GM12878 (cell line): ENCODE data around the gene KIFC3. TPM values are rescaled to one million over a fixed set of nuclear protein-coding genes. Genes with fewer than 3 reads are reported as not detected.

ENCODE experiments used
- ATAC-seq: fragments of 200-7000 bp; cut with Tn5 transposase; 3 replicates; pipeline ENCODE4 v1.9.1; 2020; ENCODE audit warnings: mild to moderate bottlenecking, moderate library complexity
- BruUV-seq: library from RNA; stranded (reverse); fragments of 400-500 nt; replicated peaks from 2 replicates; lab custom pipeline; 2021; lab: Mats Ljungman, UMichigan
- CTCF ChIA-PET: fragments of 300-600 bp; sonication (Branson Sonifier 250); formaldehyde crosslinking; extraction: SDS; loops from one replicate; lab custom pipeline; 2021; ENCODE audit warnings: inconsistent platforms; lab: Yijun Ruan, JAX
- POLR2A ChIA-PET: fragments of 350-600 bp; formaldehyde crosslinking; extraction: SDS; loops from one replicate; lab custom pipeline; 2021; ENCODE audit warnings: inconsistent platforms; lab: Charles Lee
- RAD21 ChIA-PET: fragments of 300-600 bp; sonication (Branson Sonifier 250); formaldehyde crosslinking; loops from one replicate; lab custom pipeline; 2023; ENCODE audit warnings: antibody characterized with exemption; ENCODE audit not compliant: unreplicated experiment; lab: Charles Lee
- SMC1A ChIA-PET: fragments of 300-600 bp; sonication (Branson Sonifier 250); formaldehyde crosslinking; loops from one replicate; lab custom pipeline; 2023; ENCODE audit not compliant: unreplicated experiment, uncharacterized antibody; lab: Charles Lee
- DNase-seq: peaks from one replicate; pipeline ENCODE4 v3.0.0-alpha.2; 2011; ENCODE audit warnings: low read depth, low spot score
- FAIRE-seq: peaks from 3 replicates; lab custom pipeline; 2011; peaks lifted over from hg19 to GRCh38; lab: Jason Lieb, UNC
- H2AFZ ChIP-seq: 2 replicates; pipeline ENCODE4 v1.6.0; 2011; ENCODE audit warnings: low read depth, low read length, control low read depth; ENCODE audit not compliant: control insufficient read depth
- H3K27ac ChIP-seq: 2 replicates; pipeline ENCODE4 v1.5.1; 2011; ENCODE audit warnings: control low read depth; ENCODE audit not compliant: control insufficient read depth, insufficient read depth
- H3K27me3 ChIP-seq, 2 experiments: replicated peaks in 1 of 2; 2 replicates each; pipeline versions ENCODE4 v1.6.0 to v1.6.1; 2011; ENCODE audit warnings: low read length in 1 of 2; ENCODE audit not compliant: control insufficient read depth in 2 of 2, insufficient read depth in 2 of 2
- H3K36me3 ChIP-seq, 2 experiments: 2 replicates each; pipeline ENCODE4 v1.5.1; 2011; ENCODE audit warnings: low read length in 1 of 2; ENCODE audit not compliant: control insufficient read depth in 2 of 2, insufficient read depth in 2 of 2
- H3K4me1 ChIP-seq: 2 replicates; pipeline ENCODE4 v1.6.1; 2011; ENCODE audit warnings: mild to moderate bottlenecking, low read length, moderate library complexity, mixed read lengths; ENCODE audit not compliant: control insufficient read depth, insufficient read depth
- H3K4me2 ChIP-seq: 2 replicates; pipeline ENCODE4 v1.6.0; 2011; ENCODE audit warnings: control low read depth; ENCODE audit not compliant: control insufficient read depth, insufficient read depth
- H3K4me3 ChIP-seq: fragments of 200-600 bp; sonication (generic); 2 replicates; pipeline ENCODE4 v1.5.1; 2016
- H3K79me2 ChIP-seq: 2 replicates; pipeline ENCODE4 v1.6.0; 2011; ENCODE audit warnings: low read length; ENCODE audit not compliant: control insufficient read depth, insufficient read depth
- H3K9ac ChIP-seq: 2 replicates; pipeline ENCODE4 v1.8.0; 2011; ENCODE audit warnings: low read length, control low read depth, mixed read lengths; ENCODE audit not compliant: control insufficient read depth, insufficient read depth
- H3K9me3 ChIP-seq: replicated peaks from 3 replicates; pipeline ENCODE4 v1.5.1; 2011; ENCODE audit warnings: mild to moderate bottlenecking, low read length; ENCODE audit not compliant: control insufficient read depth, insufficient read depth
- H4K20me1 ChIP-seq: 2 replicates; pipeline ENCODE4 v1.6.0; 2011; ENCODE audit not compliant: control insufficient read depth, insufficient read depth
- ATF3 ChIP-seq: IDR thresholded peaks from 2 replicates; pipeline ENCODE4 v1.6.1; 2011; ENCODE audit warnings: low read depth, mild to moderate bottlenecking, low read length, moderate library complexity, borderline replicate concordance; ENCODE audit errors: extremely low read depth
- BCL11A ChIP-seq: IDR thresholded peaks from 2 replicates; pipeline ENCODE4 v1.6.1; 2011; ENCODE audit warnings: low read depth, low read length
- CBX3 ChIP-seq: fragments of 200-600 bp; sonication (generic); IDR thresholded peaks from 2 replicates; pipeline ENCODE4 v1.6.1; 2016; ENCODE audit warnings: low read depth, borderline replicate concordance
- FOS ChIP-seq: IDR thresholded peaks from 3 replicates; pipeline ENCODE4 v1.6.1; 2011; ENCODE audit warnings: borderline replicate concordance; ENCODE audit not compliant: insufficient read length; ENCODE audit errors: extremely low read depth
- GATAD2B ChIP-seq: fragments of 450-650 bp; conservative IDR thresholded peaks from 2 replicates; pipeline ENCODE4 v1.6.1; 2017; ENCODE audit warnings: low read depth, mild to moderate bottlenecking, moderate library complexity
- HDGF ChIP-seq: fragments of 450-650 bp; IDR thresholded peaks from 2 replicates; pipeline ENCODE4 v1.6.1; 2016; ENCODE audit warnings: antibody characterized with exemption
- IRF5 ChIP-seq: fragments of 450-650 bp; IDR thresholded peaks from 2 replicates; pipeline ENCODE4 v1.6.1; 2017; ENCODE audit warnings: borderline replicate concordance
- KLF5 ChIP-seq: fragments of 450-650 bp; IDR thresholded peaks from 2 replicates; pipeline ENCODE4 v1.6.1; 2014; ENCODE audit warnings: mild to moderate bottlenecking; ENCODE audit not compliant: partially characterized antibody
- MAX ChIP-seq: IDR thresholded peaks from 2 replicates; pipeline ENCODE4 v1.6.1; 2012; ENCODE audit warnings: low read depth, low read length, improper control_type of control experiment
- NR2F1 ChIP-seq: fragments of 450-650 bp; conservative IDR thresholded peaks from 2 replicates; pipeline ENCODE4 v1.6.1; 2017; ENCODE audit warnings: mild to moderate bottlenecking
- PML ChIP-seq: IDR thresholded peaks from 2 replicates; pipeline ENCODE4 v1.6.1; 2012; ENCODE audit warnings: low read length, inconsistent platforms
- RAD51 ChIP-seq: fragments of 450-650 bp; IDR thresholded peaks from 2 replicates; pipeline ENCODE4 v1.6.1; 2016; ENCODE audit warnings: moderate library complexity, mild to moderate bottlenecking, inconsistent platforms
- REST ChIP-seq: IDR thresholded peaks from 2 replicates; pipeline ENCODE4 v1.6.1; 2012; ENCODE audit warnings: mild to moderate bottlenecking, low read depth, low read length
- SREBF2 ChIP-seq: IDR thresholded peaks from 2 replicates; pipeline ENCODE4 v1.6.1; 2012; ENCODE audit warnings: mild to moderate bottlenecking, low read length
- TCF7 ChIP-seq: IDR thresholded peaks from 2 replicates; pipeline ENCODE4 v1.6.1; 2014; ENCODE audit warnings: antibody characterized with exemption, borderline replicate concordance
- USF2 ChIP-seq: IDR thresholded peaks from 2 replicates; pipeline ENCODE4 v1.6.1; 2011; ENCODE audit warnings: low read depth, low read length, improper control_type of control experiment, borderline replicate concordance
- ZNF207 ChIP-seq: fragments of 450-650 bp; IDR thresholded peaks from 2 replicates; pipeline ENCODE4 v1.6.1; 2014; ENCODE audit warnings: antibody characterized with exemption, mild to moderate bottlenecking, borderline replicate concordance
- ZNF622 ChIP-seq: fragments of 450-650 bp; IDR thresholded peaks from 2 replicates; pipeline ENCODE4 v1.6.1; 2017; ENCODE audit warnings: mild to moderate bottlenecking, inconsistent platforms
- WGBS: methylation state at CpG from one replicate; pipeline ENCODE4 v1.1.6; 2016; ENCODE audit warnings: low lambda C conversion rate; ENCODE audit not compliant: insufficient replicate concordance, insufficient coverage; ENCODE audit errors: missing lambda C conversion rate; 5-methylcytosine and 5-hydroxymethylcytosine counted together
- in situ Hi-C: fragments of 300-500 bp; cut with MboI; formaldehyde crosslinking; loops from 9 replicates; pipeline ENCODE4 v1.14.3; 2018; ENCODE audit warnings: mixed read lengths
- intact Hi-C: fragments of 100-400 bp; cut with micrococcal nuclease; formaldehyde crosslinking; loops from one replicate; pipeline ENCODE4 v1.14.2; 2022; ENCODE audit not compliant: unreplicated experiment
- polyA plus RNA-seq, 11 experiments: library from polyadenylated mRNA; depleted of rRNA in 4 of 11; unstranded in 6 of 11; stranded (reverse) in 5 of 11; fragments of >200 nt; fragmentation: Nextera tagmentation in 4 of 11; fragmentation: Illumina TruSeq in 1 of 11; extraction: Ambion mirVana in 4 of 11; extraction: Trizol in 1 of 11; gene quantifications; 1 replicate in 1 of 11; 2 replicates in 10 of 11; pipeline versions ENCODE4 v1.2.1 to v1.2.3, GENCODE V29; 2011 to 2016; ENCODE audit warnings: inconsistent platforms in 2 of 11, missing spikeins in 2 of 11, low read depth in 1 of 11
- total RNA-seq, 4 experiments: library from RNA; depleted of rRNA in 3 of 4; stranded (reverse); fragments of >200 nt in 3 of 4; fragmentation: Illumina TruSeq in 1 of 4; extraction: Trizol in 1 of 4; gene quantifications; 2 replicates each; pipeline versions ENCODE4 v1.2.1 to v1.2.3, GENCODE V29; 2013 to 2021

Gene KIFC3
- total and polyA plus RNA-seq, 10 of the 15 experiments (the other 5 are each of a cell fraction or from before 2014, with no cell fraction given): 0.22 to 1.3 (median 0.26) TPM; not detected in 3

GRCh38 chr16:57814896-57815295 is 12.6 kb upstream of the KIFC3 start:
- in situ Hi-C loops (no loop called here), intact Hi-C loops (no loop called here)
- FAIRE-seq: no peak
- ChIA-PET SMC1A (no interaction called here), RAD21 (no interaction called here), CTCF (no interaction called here), POLR2A (no interaction called here)
- Histone ChIP-seq H3K4me3 (no peak overlapping the region), H3K9me3 (no peaks in the 10 kb centered on the region), H2AFZ (no peak overlapping the region), H3K4me1 (peaks cover 23% of the 10 kb centered on the region), H3K79me2 (no peaks in the 10 kb centered on the region), H3K36me3 (no peaks in the 10 kb centered on the region), H3K4me2 (no peak overlapping the region), H3K27me3 (no peaks in the 10 kb centered on the region), H3K27ac (no peak overlapping the region), H3K9ac (no peak overlapping the region), H4K20me1 (no peaks in the 10 kb centered on the region)
- ATAC-seq: no peak
- no TSS peak for BruUV-seq
- no peak for DNase-seq
- TF ChIP-seq GATAD2B (no peak), KLF5 (no peak), SREBF2 (no peak), ZNF622 (no peak), ATF3 (no peak), HDGF (no peak), RAD51 (no peak), ZNF207 (no peak), USF2 (no peak), CBX3 (no peak), MAX (no peak), NR2F1 (no peak), TCF7 (no peak), REST (no peak), PML (no peak), FOS (no peak), BCL11A (no peak), IRF5 (no peak)
- 97% methylated on average over 3 of the region's 3 CpGs for WGBS
